ENCODE measurements around the gene TEN1. TPM values are rescaled to one million over a fixed set of nuclear protein-coding genes. Genes with fewer than 3 reads are reported as not detected.

TEN1 gene
- total RNA-seq, 2 donors from 2014 or later: 6.5 to 9.2 TPM

DNA sequence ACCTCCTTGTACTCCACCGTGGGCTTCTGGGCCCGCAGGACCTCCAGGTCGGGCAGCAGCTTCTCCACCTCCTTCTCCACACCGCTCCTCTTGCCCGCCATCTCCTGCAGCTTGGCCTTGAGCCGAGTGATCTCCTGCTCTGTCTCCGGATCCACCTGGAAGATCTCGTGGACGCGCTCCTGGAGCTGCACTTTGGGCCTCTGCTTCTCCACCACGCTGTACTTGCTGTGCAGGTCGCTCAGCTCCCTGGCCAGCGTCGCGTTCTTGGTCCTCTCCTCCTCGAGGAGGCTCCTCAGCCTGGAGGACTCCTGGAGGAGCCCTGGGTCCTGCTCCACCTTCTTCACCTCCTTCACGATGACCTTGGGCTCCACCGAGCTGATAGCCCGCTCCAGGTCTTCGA is 30.4 kb downstream of the TEN1 start:
- Histone ChIP-seq H3K27me3 (no peaks in the 10 kb centered on the region), H3K27ac (no peak overlapping the region), H3K4me1 (peaks cover 20% of the 10 kb centered on the region), H3K36me3 (replicated peaks in 1 of 2; ENCODE audit: insufficient read depth in 1 of 2, low read depth in 2 of 2) (no peaks in the 10 kb centered on the region), H3K4me3 (no peak overlapping the region), H3K9me3 (no peaks in the 10 kb centered on the region)
- DNase-seq (no peak), ATAC-seq (no peak)
- WGBS, 2 donors: 81 to 88% methylated on average over 16 to 20 of the region's 20 CpGs
- TF ChIP-seq, protein P1, sequence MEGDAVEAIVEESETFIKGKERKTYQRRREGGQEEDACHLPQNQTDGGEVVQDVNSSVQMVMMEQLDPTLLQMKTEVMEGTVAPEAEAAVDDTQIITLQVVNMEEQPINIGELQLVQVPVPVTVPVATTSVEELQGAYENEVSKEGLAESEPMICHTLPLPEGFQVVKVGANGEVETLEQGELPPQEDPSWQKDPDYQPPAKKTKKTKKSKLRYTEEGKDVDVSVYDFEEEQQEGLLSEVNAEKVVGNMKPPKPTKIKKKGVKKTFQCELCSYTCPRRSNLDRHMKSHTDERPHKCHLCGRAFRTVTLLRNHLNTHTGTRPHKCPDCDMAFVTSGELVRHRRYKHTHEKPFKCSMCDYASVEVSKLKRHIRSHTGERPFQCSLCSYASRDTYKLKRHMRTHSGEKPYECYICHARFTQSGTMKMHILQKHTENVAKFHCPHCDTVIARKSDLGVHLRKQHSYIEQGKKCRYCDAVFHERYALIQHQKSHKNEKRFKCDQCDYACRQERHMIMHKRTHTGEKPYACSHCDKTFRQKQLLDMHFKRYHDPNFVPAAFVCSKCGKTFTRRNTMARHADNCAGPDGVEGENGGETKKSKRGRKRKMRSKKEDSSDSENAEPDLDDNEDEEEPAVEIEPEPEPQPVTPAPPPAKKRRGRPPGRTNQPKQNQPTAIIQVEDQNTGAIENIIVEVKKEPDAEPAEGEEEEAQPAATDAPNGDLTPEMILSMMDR (IDR thresholded peaks at IDR 0.05): no peak
- no peak for TF ChIP-seq POLR2A (IDR thresholded peaks at IDR 0.05)
- intact Hi-C loops (cut with DNase I): loop anchor here (5.0 kb wide), 1 partner anchor 102 kb away; no protein-coding TSS in a partner anchor

- no peak for ATAC-seq
- no peaks in the 10 kb centered on the region for H3K9me3 ChIP-seq
- H3K27ac ChIP-seq: no peak overlapping the region
- intact Hi-C loops (cut with DNase I): loop anchor here (5.0 to 10.0 kb wide), 2 partner anchors 103 to 265 kb away; no protein-coding TSS in a partner anchor
- H3K27me3 ChIP-seq: no peaks in the 10 kb centered on the region
- TF ChIP-seq, protein P1 (IDR thresholded peaks at IDR 0.05): no peak
- TF ChIP-seq POLR2A (IDR thresholded peaks at IDR 0.05): no peak
- 77 to 90% methylated on average over 15 to 17 of the region's 21 CpGs for WGBS, 2 donors
- H3K4me1 ChIP-seq: peaks cover 16% of the 10 kb centered on the region
- no peak for DNase-seq
- no peaks in the 10 kb centered on the region for H3K36me3 ChIP-seq (replicated peaks in 1 of 2; ENCODE audit: insufficient read depth in 1 of 2, low read depth in 2 of 2)
- H3K4me3 ChIP-seq: no peak overlapping the region
These were observed 31.1 kb downstream of the TEN1 start for GRCh38 chr17:76009969-76010661.

DNA sequence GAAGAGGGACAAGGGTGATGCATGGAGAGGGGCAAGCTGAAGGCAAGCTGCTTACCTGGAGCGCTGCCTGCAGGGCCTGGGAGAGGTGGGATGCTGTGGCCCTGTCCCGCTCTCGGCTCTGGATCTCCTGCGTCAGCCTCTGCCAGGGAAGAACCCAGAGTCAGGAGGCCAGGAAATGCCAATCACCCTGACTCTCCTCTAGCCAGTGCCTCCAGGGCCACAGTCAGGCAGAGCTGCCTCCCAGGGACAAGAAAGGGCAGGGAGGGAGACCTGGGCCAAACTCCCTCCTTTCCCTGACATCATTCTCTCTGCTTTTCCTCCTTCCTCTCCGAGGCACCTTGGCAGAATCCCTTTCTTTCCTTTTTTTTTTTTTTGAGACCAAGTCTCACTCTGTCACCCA is 32.9 kb downstream of the TEN1 start:
- no peaks in the 10 kb centered on the region for H3K36me3 ChIP-seq (replicated peaks in 1 of 2; ENCODE audit: insufficient read depth in 1 of 2, low read depth in 2 of 2)
- no peak overlapping the region for H3K27ac ChIP-seq
- H3K27me3 ChIP-seq: no peaks in the 10 kb centered on the region
- DNase-seq: no peak
- intact Hi-C loops (cut with DNase I): loop anchor here (10.0 kb wide), 1 partner anchor 263 kb away; no protein-coding TSS in a partner anchor
- H3K4me3 ChIP-seq: no peak overlapping the region
- H3K9me3 ChIP-seq: no peaks in the 10 kb centered on the region
- no peak for TF ChIP-seq POLR2A (IDR thresholded peaks at IDR 0.05)
- TF ChIP-seq, protein P1 (IDR thresholded peaks at IDR 0.05): no peak
- H3K4me1 ChIP-seq: peaks cover 8% of the 10 kb centered on the region
- ATAC-seq: no peak
- WGBS, 2 donors: 87 to 91% methylated on average over 3 to 5 of the region's 5 CpGs

DNA sequence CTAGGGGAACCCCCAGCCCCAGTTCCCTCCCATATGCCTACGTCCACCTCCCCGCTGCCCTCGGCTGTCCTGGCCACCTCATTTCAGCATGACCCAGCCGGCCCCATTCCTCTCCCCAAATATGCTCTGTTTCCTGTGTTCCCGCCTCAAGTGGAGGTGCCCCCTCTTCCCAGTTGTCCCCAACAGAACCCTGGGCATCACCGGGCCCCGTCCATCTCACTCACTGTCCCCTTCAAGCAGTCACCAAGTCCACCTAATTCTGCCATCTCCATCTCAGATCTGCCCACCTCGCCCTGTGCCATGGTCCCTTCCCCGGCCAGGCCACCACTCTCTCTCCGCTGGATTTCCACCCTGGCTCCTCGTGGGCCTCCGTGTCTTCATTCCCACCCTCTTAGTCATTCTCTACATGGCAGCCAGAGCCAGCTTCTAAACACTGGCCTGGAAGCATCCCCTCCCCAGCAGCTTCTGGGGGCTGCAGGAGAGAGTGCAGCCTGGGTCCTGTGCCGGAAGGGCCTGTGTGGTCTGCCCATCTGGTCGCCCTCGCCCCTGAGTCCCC is 34.4 kb downstream of the TEN1 start:
- no peaks in the 10 kb centered on the region for H3K27me3 ChIP-seq
- ATAC-seq (no peak), DNase-seq (no peak)
- H3K4me3 ChIP-seq: no peak overlapping the region
- no peaks in the 10 kb centered on the region for H3K36me3 ChIP-seq (replicated peaks in 1 of 2; ENCODE audit: insufficient read depth in 1 of 2, low read depth in 2 of 2)
- TF ChIP-seq POLR2A (IDR thresholded peaks at IDR 0.05): no peak
- TF ChIP-seq, protein P1 (IDR thresholded peaks at IDR 0.05): no peak
- WGBS, 2 donors: 73 to 76% methylated on average over 15 of the region's 15 CpGs
- intact Hi-C loops (cut with DNase I): loop anchor here (10.0 kb wide), 1 partner anchor 261 kb away; no protein-coding TSS in a partner anchor
- no peaks in the 10 kb centered on the region for H3K9me3 ChIP-seq
- no peak overlapping the region for H3K27ac ChIP-seq
- H3K4me1 ChIP-seq: peaks cover 8% of the 10 kb centered on the region

All from body of pancreas (tissue), 4 donors.